Colonic mucosa (tissue), 4 donors: ENCODE data around the gene ELF2. TPM values are rescaled to one million over a fixed set of nuclear protein-coding genes. Genes with fewer than 3 reads are reported as not detected.
"Not testable (repeated sequence)": the region's sequence is repeated elsewhere in the genome, so short reads cannot be mapped to it uniquely, and the experiment has no call there.

Experiments
- DNase-seq: peaks from one replicate; pipeline ENCODE4 v3.0.0-alpha.2; 2020
- H3K27ac ChIP-seq: fragments of 200-600 bp; one replicate; pipeline ENCODE4 v1.8.0; 2021
- H3K27me3 ChIP-seq: fragments of 200-600 bp; one replicate; pipeline ENCODE4 v1.8.0; 2021
- H3K36me3 ChIP-seq: fragments of 200-600 bp; one replicate; pipeline ENCODE4 v1.8.0; 2021
- H3K4me1 ChIP-seq: fragments of 200-600 bp; one replicate; pipeline ENCODE4 v1.8.0; 2021; ENCODE audit warnings: mild to moderate bottlenecking
- H3K4me3 ChIP-seq: fragments of 200-600 bp; one replicate; pipeline ENCODE4 v1.8.0; 2021
- H3K9ac ChIP-seq, 2 donors: one replicate each; pipeline ENCODE4 v1.7.0; 2013; ENCODE audit warnings: control low read depth in 2 of 2, low read depth in 2 of 2, low read length in 2 of 2
- H3K9me3 ChIP-seq: fragments of 200-600 bp; one replicate; pipeline ENCODE4 v1.8.0; 2021
- intact Hi-C: fragments of 100-400 bp; cut with DNase I; formaldehyde crosslinking; loops from one replicate; pipeline ENCODE4 v1.14.1; 2022
- total RNA-seq, 2 donors: library from RNA; stranded (reverse); fragmentation: NEBNext Ultra II Directional in 1 of 2; extraction: Animal tissue kit (Norgen Biotek cat#: 25700) in 1 of 2; gene quantifications; one replicate each; pipeline ENCODE4 v1.2.1, GENCODE V29; 2021
- TF ChIP-seq, protein P1 (sequence below): fragments of 200-600 bp; IDR thresholded peaks from one replicate; pipeline ENCODE4 v1.8.0; 2022; ENCODE audit warnings: antibody characterized with exemption, mild to moderate bottlenecking
- donor health status: healthy.
- donor health status: DM: no; HTN: no; CAD: no.
- donor health status: DM: no; HTN: no; CAD: no.

Gene ELF2
- total RNA-seq, 2 donors from 2014 or later, result 30.0 to 40.0 TPM

DNA sequence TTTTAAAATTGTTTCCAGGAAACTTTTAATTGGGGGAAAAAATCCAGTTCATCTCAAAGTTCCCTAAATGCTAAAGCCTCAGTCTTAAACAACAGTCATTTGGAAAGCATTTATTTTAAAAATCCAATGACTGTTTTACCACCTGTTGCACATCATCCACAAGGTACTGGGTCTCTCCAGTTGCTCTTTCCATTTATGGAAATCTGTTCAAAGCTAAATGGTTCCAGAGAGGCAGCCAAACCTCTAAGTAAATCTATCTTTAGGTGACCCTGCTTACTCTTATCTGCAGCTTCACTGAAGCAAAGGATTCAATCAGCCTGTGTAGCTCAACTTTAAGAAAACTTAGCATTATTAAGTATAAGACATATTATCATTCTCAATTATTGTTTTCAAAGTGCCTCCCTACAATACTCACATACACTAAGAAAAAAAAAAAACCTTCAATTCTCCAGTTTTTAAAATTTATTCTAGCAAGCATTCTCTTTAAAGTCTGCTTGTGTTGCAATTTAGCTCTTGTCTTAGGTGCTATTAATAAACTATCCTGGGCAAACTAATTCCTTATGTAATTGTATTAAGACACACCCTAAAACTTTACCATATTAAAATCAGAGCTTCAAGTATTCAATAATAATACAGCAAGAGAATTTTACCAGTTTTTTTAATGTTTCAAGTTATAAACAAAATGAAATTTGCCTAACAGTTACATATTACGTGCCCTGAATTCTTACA is 100.8 kb downstream of the ELF2 start:
- Histone ChIP-seq H3K27me3 (no peaks in the 10 kb centered on the region), H3K4me1 (peaks cover 1% of the 10 kb centered on the region), H3K9me3 (no peaks in the 10 kb centered on the region), H3K36me3 (peaks cover 7% of the 10 kb centered on the region), H3K4me3 (no peak overlapping the region), H3K27ac (no peak overlapping the region), H3K9ac (no peak overlapping the region)
- no peak for DNase-seq
- intact Hi-C loops, result no loop called here
- TF ChIP-seq, protein P1, sequence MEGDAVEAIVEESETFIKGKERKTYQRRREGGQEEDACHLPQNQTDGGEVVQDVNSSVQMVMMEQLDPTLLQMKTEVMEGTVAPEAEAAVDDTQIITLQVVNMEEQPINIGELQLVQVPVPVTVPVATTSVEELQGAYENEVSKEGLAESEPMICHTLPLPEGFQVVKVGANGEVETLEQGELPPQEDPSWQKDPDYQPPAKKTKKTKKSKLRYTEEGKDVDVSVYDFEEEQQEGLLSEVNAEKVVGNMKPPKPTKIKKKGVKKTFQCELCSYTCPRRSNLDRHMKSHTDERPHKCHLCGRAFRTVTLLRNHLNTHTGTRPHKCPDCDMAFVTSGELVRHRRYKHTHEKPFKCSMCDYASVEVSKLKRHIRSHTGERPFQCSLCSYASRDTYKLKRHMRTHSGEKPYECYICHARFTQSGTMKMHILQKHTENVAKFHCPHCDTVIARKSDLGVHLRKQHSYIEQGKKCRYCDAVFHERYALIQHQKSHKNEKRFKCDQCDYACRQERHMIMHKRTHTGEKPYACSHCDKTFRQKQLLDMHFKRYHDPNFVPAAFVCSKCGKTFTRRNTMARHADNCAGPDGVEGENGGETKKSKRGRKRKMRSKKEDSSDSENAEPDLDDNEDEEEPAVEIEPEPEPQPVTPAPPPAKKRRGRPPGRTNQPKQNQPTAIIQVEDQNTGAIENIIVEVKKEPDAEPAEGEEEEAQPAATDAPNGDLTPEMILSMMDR, result no peak

- no peak for DNase-seq
Observed at GRCh38 chr4:139060591-139060990, 116.4 kb downstream of the ELF2 start.

DNA sequence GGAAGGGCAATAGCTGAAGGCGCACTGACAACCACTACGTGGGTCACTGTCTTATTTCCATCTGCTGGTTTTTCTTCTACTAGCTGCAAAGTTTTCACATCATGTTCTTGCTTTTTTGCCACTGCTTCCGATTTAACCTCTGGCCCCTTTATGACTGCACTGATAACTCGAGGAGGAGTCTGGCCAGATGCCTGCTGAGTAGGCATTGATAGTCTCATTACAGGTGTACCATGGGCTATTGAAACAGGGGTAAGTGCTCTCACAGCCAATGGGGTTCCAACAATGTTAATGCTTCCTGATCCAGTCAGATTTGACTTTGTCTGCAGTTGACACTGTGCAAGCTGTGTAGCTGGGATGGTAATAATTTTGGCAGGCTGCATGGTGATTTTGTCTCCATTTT is 118.0 kb downstream of the ELF2 start:
- H3K36me3 ChIP-seq, H3K27ac ChIP-seq, intact Hi-C loops, H3K27me3 ChIP-seq, H3K9ac ChIP-seq, H3K4me3 ChIP-seq, DNase-seq, H3K4me1 ChIP-seq, H3K9me3 ChIP-seq: not testable (repeated sequence)

More at GRCh38 chr4:139060591-139060990, 116.4 kb downstream of the ELF2 start:
- intact Hi-C loops, result no loop called here
- H3K27ac ChIP-seq, result no peak overlapping the region
- H3K9ac ChIP-seq, result no peak overlapping the region
- peaks cover 23% of the 10 kb centered on the region for H3K36me3 ChIP-seq
- TF ChIP-seq, protein P1, result no peak
- no peak overlapping the region for H3K4me3 ChIP-seq
- no peaks in the 10 kb centered on the region for H3K9me3 ChIP-seq
- H3K4me1 ChIP-seq, result no peaks in the 10 kb centered on the region
- H3K27me3 ChIP-seq, result no peaks in the 10 kb centered on the region

DNA sequence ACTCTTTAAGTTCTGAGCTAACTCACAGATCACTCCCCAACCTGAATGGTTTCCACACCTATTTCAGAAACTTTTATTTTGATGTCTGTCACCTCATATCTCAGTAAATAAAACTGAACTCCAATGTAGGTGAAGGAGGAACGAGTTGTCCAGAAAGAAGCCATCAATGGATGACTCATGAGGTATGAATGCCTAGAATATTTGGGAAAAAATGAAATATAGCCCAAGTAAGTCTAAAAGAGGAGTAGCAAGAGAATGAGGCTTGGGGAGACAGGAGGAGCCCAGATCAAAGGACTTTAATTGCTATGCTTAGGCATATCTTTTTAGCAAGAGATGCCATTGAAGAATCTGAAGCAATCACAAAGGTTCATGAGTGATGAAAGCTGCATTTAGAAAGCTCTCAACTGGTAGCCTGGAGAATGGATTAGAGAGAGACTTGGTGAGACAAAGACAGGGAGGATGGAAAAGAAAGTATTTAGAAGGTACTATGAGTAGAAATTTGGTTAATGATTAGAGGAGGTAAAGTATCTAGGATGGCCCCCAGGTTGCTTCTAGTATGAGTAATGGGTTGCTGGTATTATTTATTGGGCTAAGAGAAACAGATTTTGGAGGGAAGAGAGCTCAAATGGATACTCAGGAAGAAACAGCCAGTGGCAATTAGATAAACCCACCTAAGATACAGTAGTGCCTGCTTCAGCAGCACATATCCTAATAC is 122.1 kb downstream of the ELF2 start:
- no peak for DNase-seq
- Histone ChIP-seq H3K27me3 (no peaks in the 10 kb centered on the region), H3K4me1 (no peaks in the 10 kb centered on the region), H3K9ac (no peak overlapping the region), H3K27ac (no peak overlapping the region), H3K4me3 (no peak overlapping the region), H3K9me3 (no peaks in the 10 kb centered on the region), H3K36me3 (peaks cover 4% of the 10 kb centered on the region)
- intact Hi-C loops, result no loop called here
- TF ChIP-seq, protein P1, result no peak

- Histone ChIP-seq H3K27ac (no peak overlapping the region), H3K4me3 (no peak overlapping the region), H3K9ac (no peak overlapping the region), H3K9me3 (no peaks in the 10 kb centered on the region), H3K27me3 (no peaks in the 10 kb centered on the region), H3K4me1 (no peaks in the 10 kb centered on the region), H3K36me3 (peaks cover 4% of the 10 kb centered on the region)
- intact Hi-C loops, result no loop called here
- TF ChIP-seq, protein P1, result no peak
- DNase-seq, result no peak
Observed at GRCh38 chr4:139053909-139054308, 123.1 kb downstream of the ELF2 start.

DNA sequence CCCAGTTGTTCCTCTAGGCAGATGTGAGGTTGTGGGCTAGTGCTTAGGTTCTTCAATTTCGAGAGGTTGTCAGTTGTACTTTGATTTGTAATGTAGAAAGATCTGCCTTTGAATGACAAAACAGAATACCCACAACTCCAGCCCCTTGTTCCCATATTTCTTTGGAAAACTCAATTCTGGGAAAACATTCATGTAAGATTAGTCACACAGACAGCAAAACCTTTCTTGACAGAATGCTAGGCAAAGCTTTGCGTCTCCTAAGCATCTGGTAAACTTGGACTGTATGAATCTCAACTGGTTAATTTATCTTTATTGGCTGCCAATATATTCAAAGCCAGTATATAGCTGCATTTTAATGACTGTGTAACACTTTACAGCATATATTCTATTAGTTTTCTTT is 126.6 kb downstream of the ELF2 start:
- DNase-seq, result no peak
- Histone ChIP-seq H3K9ac (no peak overlapping the region), H3K4me1 (no peaks in the 10 kb centered on the region), H3K36me3 (no peaks in the 10 kb centered on the region), H3K27me3 (no peaks in the 10 kb centered on the region), H3K9me3 (no peaks in the 10 kb centered on the region), H3K4me3 (no peak overlapping the region), H3K27ac (no peak overlapping the region)
- TF ChIP-seq, protein P1, result no peak
- intact Hi-C loops, result no loop called here
